GM21367 (cell line): ENCODE measurements around the gene CALY.
"Not testable (repeated sequence)": the region's sequence is repeated elsewhere in the genome, so short reads cannot be mapped to it uniquely, and the experiment has no call there.

Experiments
- ATAC-seq: cut with Tn5 transposase; IDR thresholded peaks from one replicate; pipeline ENCODE4 v1.9.1; 2021; ENCODE audit not compliant: unreplicated experiment

CALY gene, protein sequence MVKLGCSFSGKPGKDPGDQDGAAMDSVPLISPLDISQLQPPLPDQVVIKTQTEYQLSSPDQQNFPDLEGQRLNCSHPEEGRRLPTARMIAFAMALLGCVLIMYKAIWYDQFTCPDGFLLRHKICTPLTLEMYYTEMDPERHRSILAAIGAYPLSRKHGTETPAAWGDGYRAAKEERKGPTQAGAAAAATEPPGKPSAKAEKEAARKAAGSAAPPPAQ

DNA sequence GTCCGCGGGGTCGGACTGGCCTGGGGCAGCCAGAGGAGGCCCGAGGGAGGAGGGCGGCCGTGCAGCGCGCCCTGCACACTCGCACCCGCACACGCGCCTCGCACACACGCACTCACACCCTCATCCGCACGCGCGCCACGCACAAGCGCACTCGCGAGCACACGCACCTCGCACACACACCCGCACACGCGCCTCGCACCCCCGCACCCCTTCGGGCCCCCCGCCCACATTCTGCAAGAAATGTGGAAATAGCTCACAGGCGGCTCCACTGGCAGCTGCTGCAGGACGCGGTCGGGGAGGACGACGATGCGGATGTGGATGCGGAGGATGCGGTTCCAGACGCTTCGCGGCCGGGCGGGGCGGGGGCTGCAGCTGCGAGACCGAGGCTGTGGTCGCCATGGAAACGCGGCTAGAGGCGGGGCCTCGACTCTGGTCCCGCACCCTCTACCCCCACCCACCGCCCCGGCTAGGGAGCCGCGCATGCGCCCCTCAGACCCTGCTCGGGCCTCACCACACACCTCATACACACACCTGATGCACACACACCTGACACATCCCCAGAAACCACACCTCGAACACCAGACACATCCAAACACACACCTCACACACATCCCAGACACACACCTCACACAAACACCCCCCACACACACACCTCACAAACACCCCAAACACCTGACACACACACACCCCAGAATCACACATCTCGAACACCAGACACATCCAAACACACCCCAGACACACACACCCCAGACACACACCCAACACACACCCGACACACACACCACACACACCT is at the start of gene CALY:
Gene CALY (minus strand): TSS at position 320 of the 793 bp plus-strand sequence. CDS start 7,907 bp downstream, outside the sequence.
- no peak for ATAC-seq

DNA sequence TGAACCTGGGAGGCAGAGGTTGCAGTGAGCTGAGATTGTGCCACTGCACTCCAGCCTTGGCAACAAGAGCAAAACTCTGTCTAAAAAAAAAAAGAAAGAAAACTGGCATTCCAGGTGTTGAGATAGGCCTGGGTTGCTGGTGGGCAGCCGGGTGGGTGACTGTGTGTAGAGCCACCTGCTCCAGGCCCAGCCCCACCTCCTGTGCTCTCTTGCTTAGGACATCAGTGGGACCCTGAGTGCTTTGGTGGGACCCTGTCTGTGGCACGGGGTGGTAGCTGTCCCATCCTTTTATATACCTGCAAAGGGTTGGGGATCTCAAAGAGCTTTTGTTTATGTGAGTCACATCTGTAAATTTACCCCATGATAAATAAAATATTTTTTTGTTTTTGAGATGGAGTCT is 48.5 kb upstream of the CALY start:
- ATAC-seq, result no peak

DNA sequence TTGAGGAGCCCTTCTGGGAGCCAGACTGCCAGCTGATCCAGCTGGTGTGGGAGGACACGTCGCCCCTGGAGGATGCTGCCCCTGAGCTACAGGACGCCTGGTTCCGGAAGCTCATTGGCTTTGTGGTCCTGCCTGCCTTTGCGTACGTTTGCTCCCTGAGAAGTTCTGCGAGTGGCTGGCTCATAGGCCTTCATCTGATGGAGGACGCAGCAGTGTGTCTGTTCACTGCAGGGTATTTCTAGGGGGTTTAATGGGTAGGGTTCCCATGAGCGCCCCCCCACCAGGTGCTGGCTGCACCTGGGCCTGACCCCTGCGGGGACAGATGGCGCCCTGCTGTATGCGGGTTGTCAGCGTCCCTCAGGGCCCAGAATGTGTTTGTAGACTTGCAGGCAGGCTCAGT is 47.4 kb upstream of the CALY start:
- no peak for ATAC-seq

DNA sequence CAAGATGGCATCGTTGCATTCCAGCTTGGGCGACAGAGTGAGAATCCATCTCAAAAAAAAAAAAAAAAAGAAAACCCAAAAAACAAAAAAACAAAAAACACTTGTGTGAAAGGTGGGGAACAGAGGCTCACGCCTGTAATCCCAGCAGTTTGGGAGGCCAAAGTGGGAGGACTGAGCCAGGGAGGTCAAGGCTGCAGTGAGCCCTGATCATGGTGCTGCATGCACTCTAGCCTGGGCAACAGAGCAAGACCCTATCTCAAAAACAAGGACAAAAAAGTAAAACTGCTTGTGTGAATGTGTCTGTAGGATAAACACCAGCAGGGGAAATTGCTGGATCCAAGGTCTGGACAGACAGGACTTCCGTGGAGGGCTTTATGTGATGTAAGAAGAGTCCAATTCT is 46.9 kb upstream of the CALY start:
- no peak for ATAC-seq

DNA sequence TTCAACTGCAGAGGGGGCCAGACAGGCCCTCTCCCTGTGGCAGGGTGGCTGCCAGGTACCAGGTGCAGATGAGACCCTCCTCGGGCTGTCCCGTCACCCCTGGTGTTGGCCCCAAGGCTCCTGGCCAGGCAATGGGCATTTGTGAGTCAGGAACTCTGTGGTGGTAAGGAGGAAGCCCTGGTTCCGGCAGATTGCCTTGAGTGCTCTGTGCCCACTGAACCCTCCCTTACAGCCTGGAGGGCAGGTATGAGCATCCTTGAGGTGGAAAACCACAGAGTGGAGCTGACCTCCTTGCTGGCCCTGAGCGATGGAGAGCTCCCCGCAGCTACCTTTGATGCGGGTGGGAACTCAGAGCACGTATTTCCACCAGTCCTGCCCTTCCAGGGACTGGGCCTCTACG is 44.3 kb upstream of the CALY start:
- ATAC-seq, result no peak

DNA sequence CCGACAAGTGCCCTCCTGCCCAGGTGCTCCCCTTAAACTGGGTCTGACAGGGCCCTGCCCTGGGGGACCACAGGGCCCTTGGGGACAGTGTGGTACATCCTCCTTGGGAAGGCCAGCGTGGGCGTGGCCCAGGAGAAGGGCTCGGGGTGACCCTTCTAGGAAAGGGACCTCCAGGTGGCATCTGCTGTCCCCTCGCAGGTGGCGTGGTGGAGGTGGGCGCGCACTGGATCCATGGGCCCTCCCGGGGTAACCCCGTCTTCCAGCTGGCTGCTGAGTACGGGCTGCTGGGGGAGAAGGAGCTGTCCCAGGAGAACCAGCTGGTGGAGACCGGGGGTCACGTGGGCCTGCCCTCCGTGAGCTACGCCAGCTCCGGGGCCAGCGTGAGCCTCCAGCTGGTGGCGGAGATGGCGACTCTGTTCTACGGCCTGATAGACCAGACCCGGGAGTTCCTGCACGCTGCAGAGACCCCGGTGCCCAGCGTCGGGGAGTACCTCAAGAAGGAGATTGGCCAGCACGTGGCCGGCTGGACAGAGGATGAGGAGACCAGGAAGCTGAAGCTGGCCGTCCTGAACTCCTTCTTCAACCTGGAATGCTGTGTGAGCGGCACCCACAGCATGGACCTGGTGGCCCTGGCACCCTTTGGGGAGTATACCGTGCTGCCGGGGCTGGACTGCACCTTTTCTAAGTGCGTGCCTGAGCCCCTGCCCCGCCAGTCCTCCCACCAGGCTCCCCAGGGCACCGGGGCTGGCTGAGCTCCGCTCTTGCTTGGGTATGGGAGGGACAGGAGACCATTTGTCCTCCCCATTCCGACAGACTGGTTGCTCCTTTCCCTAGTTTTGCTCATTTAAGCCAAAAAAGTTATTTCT is 43.3 kb upstream of the CALY start:
- ATAC-seq, result no peak

DNA sequence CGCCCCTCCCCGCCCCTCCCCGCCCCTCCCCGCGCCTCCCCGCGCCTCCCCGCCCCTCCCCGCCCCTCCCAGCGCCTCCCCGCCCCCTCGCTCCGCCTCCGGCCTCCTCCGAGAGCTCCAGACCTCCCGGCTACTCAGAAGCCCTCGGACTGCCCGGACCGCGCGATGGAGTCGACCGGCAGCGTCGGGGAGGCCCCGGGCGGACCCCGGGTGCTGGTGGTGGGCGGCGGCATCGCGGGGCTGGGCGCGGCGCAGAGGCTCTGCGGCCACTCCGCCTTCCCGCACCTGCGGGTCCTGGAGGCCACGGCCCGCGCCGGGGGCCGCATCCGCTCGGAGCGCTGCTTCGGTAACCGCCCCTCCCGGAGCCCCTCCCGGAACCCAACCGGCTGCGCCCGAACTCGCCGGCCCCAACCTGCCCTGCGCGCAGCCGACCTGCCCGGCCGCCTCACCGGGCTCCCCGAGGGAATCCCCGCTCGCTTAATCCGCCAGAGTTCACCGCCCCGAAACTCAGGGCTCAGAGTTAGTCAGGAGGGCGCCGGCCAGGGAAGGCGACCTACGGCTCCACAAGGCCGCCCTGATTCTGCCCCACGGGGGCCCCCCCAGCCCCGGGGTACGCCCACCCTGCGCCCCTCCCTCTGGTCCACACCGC is 42.6 kb upstream of the CALY start, which contains the start of gene PAOX:
Gene PAOX (plus strand): TSS at position 111 of the 649 bp plus-strand sequence. CDS start 55 bp downstream, at position 166.
- ATAC-seq, result peak; percentile 54

DNA sequence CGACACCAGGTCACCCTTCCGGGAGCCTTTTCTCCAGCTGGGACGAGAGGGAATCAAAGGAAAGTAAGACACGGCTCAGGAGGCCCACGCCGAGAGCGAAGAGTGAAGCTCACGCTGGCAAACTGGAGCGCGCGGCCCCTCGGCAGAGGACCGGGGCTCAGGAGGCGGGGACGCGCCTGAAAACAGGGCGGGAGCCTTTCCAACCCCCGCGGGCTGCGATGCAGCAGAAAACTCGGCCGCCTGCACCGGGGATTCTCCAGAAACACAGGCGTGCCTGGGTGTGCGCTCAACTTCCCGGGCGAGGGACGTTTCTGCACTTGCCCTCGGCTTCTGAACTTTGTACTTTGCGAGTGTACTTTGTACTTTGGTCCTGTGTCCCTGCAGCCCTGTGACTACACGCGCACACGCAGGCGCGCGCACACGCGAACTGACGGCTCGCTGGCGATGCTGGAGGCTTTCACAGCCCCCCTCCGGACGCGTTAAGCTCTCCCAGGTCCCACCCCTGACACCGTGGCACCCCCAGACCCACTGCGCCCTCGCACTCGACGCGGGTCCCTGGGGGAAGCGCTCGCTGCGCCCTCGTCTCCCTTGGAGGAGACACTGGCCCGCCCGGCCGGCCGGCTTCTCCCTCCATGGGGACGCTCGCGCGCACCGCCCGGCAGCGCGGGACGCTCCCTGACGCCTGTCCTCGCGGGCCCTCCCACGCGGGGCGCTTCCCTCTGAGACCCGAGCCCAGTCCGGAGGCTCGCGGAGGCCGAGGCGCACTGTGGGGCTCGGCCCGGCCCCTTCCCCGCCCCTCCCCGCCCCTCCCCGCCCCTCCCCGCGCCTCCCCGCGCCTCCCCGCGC is 41.8 kb upstream of the CALY start:
- ATAC-seq, result peak; percentile 39

DNA sequence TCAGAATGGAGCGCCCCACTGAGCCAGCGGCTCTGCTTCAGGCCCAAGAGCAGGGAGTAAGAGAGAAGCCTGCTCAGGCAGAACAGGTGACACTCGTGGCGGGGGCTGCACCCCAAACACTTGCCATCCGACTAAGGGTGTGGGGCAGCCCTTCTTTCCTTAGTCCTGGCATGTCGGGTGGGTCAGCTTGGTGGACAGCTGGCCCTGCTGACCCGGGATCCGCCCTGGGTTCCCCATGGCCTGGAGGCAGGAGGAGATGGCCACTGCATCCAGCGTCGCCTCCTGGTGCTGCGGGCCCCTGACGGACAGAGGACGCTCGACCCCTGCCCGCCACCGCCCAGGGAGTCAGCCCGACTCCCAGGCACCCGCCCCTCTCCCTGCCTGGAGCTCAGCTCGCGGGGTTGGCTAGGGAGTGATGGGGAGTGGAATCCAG is 41.1 kb upstream of the CALY start:
- ATAC-seq, result no peak

DNA sequence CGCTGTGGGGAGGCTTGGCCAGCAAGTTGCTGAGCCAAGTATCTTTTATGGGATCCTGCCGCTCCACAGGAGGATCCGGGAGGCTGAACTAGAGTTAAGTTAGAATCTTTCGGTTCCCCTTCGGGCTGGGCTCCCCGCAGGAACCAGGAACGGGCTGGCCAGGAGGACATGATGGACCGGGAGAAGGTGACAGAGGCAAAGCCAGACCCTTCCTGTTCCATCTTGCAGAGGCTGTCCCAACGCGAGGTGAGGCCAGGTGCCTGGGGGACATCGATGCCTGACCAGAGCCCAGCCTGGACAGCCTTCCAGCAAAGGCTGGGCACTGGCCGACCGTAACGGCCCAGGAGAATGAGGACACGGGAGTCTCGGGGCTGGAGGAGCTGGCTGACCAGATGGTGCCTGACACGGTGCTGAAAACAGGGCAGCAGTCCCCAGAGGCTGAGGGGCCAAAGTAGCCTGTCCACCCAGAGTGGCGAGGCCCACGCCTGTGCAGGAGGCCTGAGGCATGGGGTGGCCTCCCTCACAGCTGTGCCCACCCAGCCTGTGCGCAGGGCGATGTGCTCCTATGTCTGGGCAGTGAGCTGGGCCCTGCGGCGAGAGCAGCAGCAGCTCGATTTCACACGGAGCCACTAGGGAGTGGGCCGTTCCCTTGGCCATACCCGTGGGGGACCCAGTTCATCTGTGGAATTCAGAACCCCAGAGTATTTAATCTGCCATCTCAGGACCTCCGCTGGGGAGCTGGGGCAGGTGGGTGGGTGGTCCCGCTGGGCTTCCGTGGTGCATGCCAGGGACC is 40.5 kb upstream of the CALY start:
- no peak for ATAC-seq

DNA sequence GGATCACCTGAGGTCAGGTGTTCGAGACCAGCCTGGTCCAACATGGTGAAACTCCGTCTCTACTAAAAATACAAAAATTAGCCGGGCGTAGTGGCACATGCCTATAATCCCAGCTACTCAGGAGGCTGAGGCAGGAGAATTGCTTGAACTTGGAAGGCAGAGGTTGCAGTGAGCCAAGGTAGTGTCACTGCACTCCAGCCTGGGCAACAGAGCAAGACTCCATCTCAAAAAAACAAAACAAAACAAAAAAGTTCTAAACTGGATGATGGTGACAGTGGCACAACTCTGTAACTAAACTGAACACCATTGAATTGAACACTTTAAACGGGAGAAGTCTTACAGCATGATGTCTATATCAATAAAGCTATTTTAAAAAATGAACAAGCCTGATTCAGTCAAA is 39.5 kb upstream of the CALY start:
- not testable (repeated sequence) for ATAC-seq

DNA sequence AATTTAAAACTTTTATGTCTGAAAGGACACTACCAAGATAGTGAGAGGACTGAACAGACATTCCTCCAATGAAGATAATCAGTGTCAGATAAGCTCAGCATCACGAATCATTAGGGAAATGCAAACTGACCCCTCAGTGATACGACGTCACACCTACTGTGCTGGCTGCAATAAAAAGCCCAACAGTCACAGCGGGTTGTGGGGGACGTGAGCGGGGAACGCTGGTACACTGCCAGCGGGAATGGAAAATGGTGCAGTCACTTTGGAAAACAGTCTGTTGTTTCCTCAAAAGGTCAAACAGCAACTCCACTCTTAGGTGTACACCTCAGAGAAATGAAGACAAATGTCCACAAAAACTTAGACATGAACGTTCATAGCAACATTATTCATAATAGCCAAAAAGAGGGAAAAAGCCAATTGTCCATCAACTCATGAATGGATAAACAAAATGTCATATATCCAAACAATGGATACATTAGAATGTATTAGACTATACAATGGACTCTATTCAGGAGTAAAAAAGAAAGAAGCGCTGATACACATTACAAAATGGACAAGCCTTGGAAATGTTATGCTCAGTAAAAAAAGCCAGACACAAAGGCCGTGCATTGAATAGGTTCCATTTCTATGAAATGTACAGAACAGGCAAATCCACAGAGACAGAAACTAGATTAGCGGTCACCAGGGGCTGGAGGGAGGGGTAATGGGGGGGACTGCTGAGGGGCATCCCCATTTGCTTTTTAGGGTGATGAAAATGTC is 38.8 kb upstream of the CALY start:
- ATAC-seq, result no peak

DNA sequence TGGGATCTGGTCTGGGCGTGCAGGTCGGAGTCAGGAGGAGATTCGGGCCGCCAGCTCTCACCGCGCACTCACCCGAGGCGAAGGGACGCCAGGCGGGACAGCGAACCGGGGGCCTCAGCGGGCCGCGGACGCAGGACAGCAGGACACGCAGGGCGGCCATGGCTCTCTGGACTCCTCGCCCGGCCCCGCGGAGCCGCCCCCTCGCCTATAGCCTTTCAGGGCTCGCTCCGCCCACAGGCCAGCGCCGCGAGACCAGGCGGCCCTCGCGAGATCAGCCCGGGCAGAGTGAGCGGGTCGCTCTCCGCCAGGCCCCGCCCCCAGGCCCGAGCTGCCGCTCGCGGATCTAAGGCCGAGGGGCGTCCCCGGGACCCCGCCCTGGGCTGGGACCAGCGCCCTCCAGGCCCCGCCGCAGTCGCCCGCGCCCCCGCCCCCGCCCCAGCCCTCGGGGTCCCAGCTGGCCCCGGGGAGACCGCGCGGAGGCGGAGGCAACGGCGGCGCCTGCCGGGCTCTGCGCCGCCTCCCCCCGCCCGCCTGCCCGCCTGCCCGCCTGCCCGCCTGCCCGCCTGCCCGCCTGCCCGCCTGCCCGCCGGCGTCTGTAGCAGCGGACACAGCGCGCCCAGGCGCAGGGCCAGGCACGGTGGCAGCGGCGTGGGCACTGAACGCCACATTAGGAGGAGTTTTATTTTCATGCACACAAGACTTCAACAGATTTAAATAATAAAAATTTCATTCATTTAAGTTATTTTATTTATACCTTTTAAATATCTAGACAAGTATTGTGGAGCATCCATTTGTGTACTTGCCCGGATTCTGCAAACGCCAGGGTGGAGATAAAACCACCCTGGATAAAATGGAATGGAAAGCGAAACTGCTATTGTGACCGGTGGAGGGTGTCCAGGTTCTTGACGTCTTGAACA is 36.7 kb upstream of the CALY start, which contains the start of gene ECHS1:
Gene ECHS1 (minus strand): TSS at position 181 of the 917 bp plus-strand sequence. CDS start 21 bp downstream, at position 160.
- peak; percentile 98 for ATAC-seq

DNA sequence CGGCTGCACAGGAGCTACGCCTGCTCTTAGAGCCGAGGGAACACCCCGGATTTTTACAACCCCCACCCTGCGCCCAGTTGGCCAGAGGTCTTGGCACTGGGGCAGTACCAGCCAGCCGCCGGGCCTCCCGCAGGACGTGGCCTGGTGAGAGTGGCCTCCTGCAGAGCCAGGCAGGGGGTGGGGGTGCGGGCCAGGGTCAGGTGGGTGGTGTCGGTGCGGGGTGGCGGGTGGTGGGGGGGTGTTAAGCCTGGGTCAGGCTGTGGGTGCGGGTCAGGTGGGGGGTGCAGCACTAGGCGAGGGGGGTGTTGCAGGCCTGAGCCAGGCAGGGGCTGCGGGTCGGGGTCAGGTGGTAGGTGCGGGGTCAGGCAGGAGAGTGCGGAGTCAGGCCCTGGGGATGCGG is 35.8 kb upstream of the CALY start:
- no peak for ATAC-seq

DNA sequence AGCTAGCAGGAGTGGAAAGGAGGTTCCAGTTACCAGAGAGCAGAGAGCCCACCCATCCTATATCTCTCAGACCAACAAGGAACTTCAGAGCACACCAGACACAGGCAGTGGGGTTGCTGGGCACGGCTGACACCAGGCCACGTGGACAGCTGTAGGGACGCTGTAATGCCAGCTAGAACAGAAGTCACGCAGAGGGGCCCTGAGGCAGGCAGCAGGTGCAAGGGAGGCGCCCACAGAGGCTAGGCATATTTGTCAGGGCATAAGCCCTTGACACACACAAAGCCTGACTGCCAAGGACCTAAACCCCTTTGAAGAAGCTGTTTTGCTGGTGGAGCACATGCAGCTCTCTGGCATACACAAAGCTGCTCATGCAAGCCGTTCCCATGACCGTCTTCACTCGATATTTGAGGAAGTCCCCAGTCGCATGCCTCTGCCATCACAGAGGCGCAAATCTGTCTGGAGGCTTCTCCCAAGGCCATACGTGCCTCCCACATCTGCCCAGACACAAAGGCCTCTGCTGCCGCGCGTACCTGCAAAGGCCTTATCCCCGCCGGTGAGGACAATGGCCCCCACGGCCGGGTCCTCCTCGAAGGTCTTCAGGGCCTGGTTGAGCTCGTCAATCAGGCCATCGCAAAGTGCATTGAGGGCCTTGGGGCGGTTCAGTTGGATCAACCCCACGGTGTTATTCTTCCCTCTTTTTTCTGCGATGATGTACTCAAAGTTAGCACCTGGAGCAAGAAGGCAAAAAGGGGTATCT is 33.5 kb upstream of the CALY start:
- ATAC-seq, result no peak

DNA sequence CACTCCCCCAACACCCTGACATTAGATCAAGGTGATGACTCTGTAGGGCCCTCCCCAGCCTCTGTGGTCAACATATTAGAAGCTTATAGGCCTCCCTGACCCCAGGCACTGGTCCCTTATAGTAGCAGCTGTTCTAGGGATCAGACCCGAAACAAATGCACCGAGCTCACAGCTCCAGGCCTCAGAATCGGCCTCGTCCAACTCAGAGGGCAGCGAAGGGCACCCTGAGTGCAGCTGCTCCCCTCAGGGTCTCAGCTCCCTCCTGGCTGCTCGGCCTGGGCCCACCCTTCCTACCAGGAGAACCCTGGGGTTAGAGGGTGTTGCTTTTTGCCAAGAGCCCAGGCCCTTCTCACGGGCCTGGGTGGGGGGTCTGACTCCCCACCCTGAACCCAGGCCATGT is 31.5 kb upstream of the CALY start:
- no peak for ATAC-seq

DNA sequence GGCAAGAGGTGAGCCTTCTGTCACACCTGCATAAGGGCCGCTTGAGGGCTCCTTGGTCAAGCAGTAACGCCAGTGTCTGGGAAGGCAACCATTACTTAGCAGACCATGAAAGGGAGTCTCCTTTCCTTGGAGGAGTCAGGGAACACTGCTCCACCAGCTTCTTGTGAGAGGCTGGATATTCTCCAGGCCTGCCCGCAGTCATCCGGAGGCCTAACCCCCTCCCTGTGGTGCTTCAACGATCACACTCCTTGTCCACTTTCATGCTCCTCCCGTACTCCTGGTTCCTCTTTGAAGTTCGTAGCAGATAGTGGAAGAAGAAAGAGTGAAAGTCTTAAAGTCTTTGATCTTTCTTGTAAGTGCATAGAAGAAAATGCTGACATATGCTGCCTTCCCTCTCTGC is 30.8 kb upstream of the CALY start:
- not testable (repeated sequence) for ATAC-seq
